HepG2 (cell line): ENCODE measurements around the gene GRIK4. TPM values are rescaled to one million over a fixed set of nuclear protein-coding genes. Genes with fewer than 3 reads are reported as not detected.

Experiments
- ATAC-seq: fragments of 200-7000 bp; cut with Tn5 transposase; 3 replicates; pipeline ENCODE4 v1.9.1; 2020; ENCODE audit warnings: mild to moderate bottlenecking, moderate library complexity
- BruUV-seq: library from RNA; stranded (reverse); fragments of 400-500 nt; replicated peaks from 2 replicates; lab custom pipeline; 2021; lab: Mats Ljungman, UMichigan
- CTCF ChIA-PET: fragments of 300-600 bp; formaldehyde crosslinking; extraction: SDS; loops from one replicate; lab custom pipeline; 2021; ENCODE audit warnings: low total read pairs, inconsistent platforms, low intra/inter-chr PET ratio; lab: Yijun Ruan, JAX
- POLR2A ChIA-PET: fragments of 350-600 bp; sonication (Branson Sonifier 250); formaldehyde crosslinking; loops from one replicate; lab custom pipeline; 2020; ENCODE audit warnings: antibody characterized with exemption, inconsistent platforms; lab: Yijun Ruan, JAX
- DNase-seq: peaks from one replicate; pipeline ENCODE4 v3.0.0-alpha.2; 2015; ENCODE audit warnings: low spot score
- FAIRE-seq: peaks from 3 replicates; lab custom pipeline; 2011; peaks lifted over from hg19 to GRCh38; lab: Jason Lieb, UNC
- H2AFZ ChIP-seq: one replicate; pipeline ENCODE4 v1.6.1; 2011; ENCODE audit warnings: low read length, inconsistent platforms
- H3K27ac ChIP-seq: fragments of 300-600 bp; 3 replicates; pipeline ENCODE4 v1.8.0; 2011; ENCODE audit warnings: mixed run types, mild to moderate bottlenecking, mixed read lengths, low read length, inconsistent platforms; ENCODE audit not compliant: insufficient read depth; ENCODE audit errors: extremely low read length
- H3K27me3 ChIP-seq, 2 experiments: fragments of 200-600 bp in 1 of 2; 2 replicates in 1 of 2; 3 replicates in 1 of 2; pipeline versions ENCODE4 v1.6.0 to v1.8.0; 2011; ENCODE audit warnings: low read length in 2 of 2, mild to moderate bottlenecking in 2 of 2, moderate library complexity in 2 of 2, inconsistent platforms in 1 of 2; ENCODE audit not compliant: insufficient read depth in 2 of 2, control insufficient read depth in 1 of 2
- H3K36me3 ChIP-seq, 2 experiments: fragments of 200-600 bp in 1 of 2; replicated peaks in 1 of 2; 2 replicates in 1 of 2; 3 replicates in 1 of 2; pipeline versions ENCODE4 v1.5.1 to v1.8.0; 2011; ENCODE audit warnings: low read length in 2 of 2, inconsistent platforms in 1 of 2; ENCODE audit not compliant: insufficient read depth in 2 of 2, control insufficient read depth in 1 of 2
- H3K4me1 ChIP-seq: 2 replicates; pipeline ENCODE4 v1.5.1; 2012; ENCODE audit warnings: low read length, inconsistent platforms; ENCODE audit not compliant: insufficient read depth
- H3K4me2 ChIP-seq: 2 replicates; pipeline ENCODE4 v1.6.0; 2011; ENCODE audit warnings: low read depth, low read length, inconsistent platforms
- H3K4me3 ChIP-seq, 3 experiments: fragments of 200-600 bp in 1 of 3; sonication (generic), shearing (Covaris generic) in 1 of 3; replicated peaks in 1 of 3; 2 replicates each; pipeline ENCODE4 v1.5.1; 2011 to 2016; ENCODE audit warnings: low read length in 3 of 3, inconsistent platforms in 2 of 3, low read depth in 2 of 3, mild to moderate bottlenecking in 2 of 3, control low read depth in 1 of 3, mixed read lengths in 1 of 3; ENCODE audit not compliant: insufficient read depth in 1 of 3
- H3K79me2 ChIP-seq: one replicate; pipeline ENCODE4 v1.6.1; 2011; ENCODE audit warnings: low read length, inconsistent platforms; ENCODE audit not compliant: insufficient read depth
- H3K9ac ChIP-seq: 2 replicates; pipeline ENCODE4 v1.6.0; 2011; ENCODE audit warnings: mild to moderate bottlenecking, low read depth, low read length, inconsistent platforms; ENCODE audit not compliant: insufficient read depth
- H3K9me3 ChIP-seq: 2 replicates; pipeline ENCODE4 v1.5.1; 2012; ENCODE audit warnings: mild to moderate bottlenecking, low read length
- H4K20me1 ChIP-seq: 2 replicates; pipeline ENCODE4 v1.6.0; 2011; ENCODE audit warnings: inconsistent platforms, mild to moderate bottlenecking, low read length, moderate library complexity; ENCODE audit not compliant: insufficient read depth
- CEBPG ChIP-seq: IDR thresholded peaks from 2 replicates; pipeline ENCODE4 v1.6.1; 2016
- PCBP1 ChIP-seq: fragments of 200-400 bp; formaldehyde crosslinking; IDR thresholded peaks from 2 replicates; pipeline ENCODE4 v1.6.1; 2017; ENCODE audit warnings: mild to moderate bottlenecking, low read depth, low read length, borderline replicate concordance
- ZNF530 ChIP-seq: sonication (generic); formaldehyde crosslinking; IDR thresholded peaks from 2 replicates; pipeline ENCODE4 v1.5.0; 2020; ENCODE audit warnings: low read depth, mild to moderate bottlenecking, missing genetic modification reagents
- ZNF788 ChIP-seq: sonication (generic); formaldehyde crosslinking; IDR thresholded peaks from 2 replicates; pipeline ENCODE4 v1.5.0; 2020; ENCODE audit warnings: mild to moderate bottlenecking, missing genetic modification reagents, borderline replicate concordance
- WGBS: methylation state at CpG from one replicate; pipeline ENCODE4 v1.1.6; 2017; ENCODE audit warnings: low lambda C conversion rate; 5-methylcytosine and 5-hydroxymethylcytosine counted together
- in situ Hi-C: cut with HindIII; loops from 2 replicates; pipeline ENCODE4 v1.10.0; 2017; ENCODE audit warnings: low pct_unique_long_range_greater_than_20kb; ENCODE audit not compliant: extremely low pct_ligation_motif_present
- intact Hi-C: fragments of 100-400 bp; cut with micrococcal nuclease; formaldehyde crosslinking; loops from one replicate; pipeline ENCODE4 v1.10.0; 2022; ENCODE audit not compliant: unreplicated experiment
- polyA plus RNA-seq, 8 experiments: library from polyadenylated mRNA; depleted of rRNA in 3 of 8; stranded (reverse) in 7 of 8; unstranded in 1 of 8; fragments of >200 nt; fragmentation: Illumina TruSeq in 4 of 8; extraction: Trizol in 4 of 8; gene quantifications; 2 replicates each; pipeline versions ENCODE4 v1.2.1 to v1.2.3, GENCODE V29; 2011 to 2016; ENCODE audit warnings: low read depth in 4 of 8, missing spikeins in 1 of 8, mixed read lengths in 1 of 8; ENCODE audit not compliant: insufficient read depth in 1 of 8
- total RNA-seq, 5 experiments: library from RNA; depleted of rRNA; stranded (reverse); fragments of >200 nt; fragmentation: Illumina TruSeq; extraction: Trizol; gene quantifications; 2 replicates each; pipeline ENCODE4 v1.2.3, GENCODE V29; 2016; ENCODE audit warnings: low read depth in 1 of 5
- TF ChIP-seq, protein P1 (sequence below): sonication (generic); formaldehyde crosslinking; IDR thresholded peaks from 2 replicates; pipeline ENCODE4 v1.8.0; 2022; ENCODE audit warnings: low read depth, missing genetic modification reagents
- TF ChIP-seq, protein P2 (sequence below): sonication (generic); formaldehyde crosslinking; IDR thresholded peaks from 2 replicates; pipeline ENCODE4 v1.8.0; 2022; ENCODE audit warnings: missing genetic modification reagents, mild to moderate bottlenecking, borderline replicate concordance
- TF ChIP-seq, protein P3 (sequence below): sonication (generic); formaldehyde crosslinking; IDR thresholded peaks from 2 replicates; pipeline ENCODE4 v1.4.0; 2020; ENCODE audit warnings: missing genetic modification reagents
- TF ChIP-seq, protein P4 (sequence below): sonication (generic); formaldehyde crosslinking; IDR thresholded peaks from 2 replicates; pipeline ENCODE4 v1.5.0; 2020; ENCODE audit warnings: mild to moderate bottlenecking, missing genetic modification reagents, borderline replicate concordance
- TF ChIP-seq, protein P5 (sequence below): sonication (generic); formaldehyde crosslinking; IDR thresholded peaks from 2 replicates; pipeline ENCODE4 v1.8.0; 2022; ENCODE audit warnings: mild to moderate bottlenecking, missing genetic modification reagents, moderate library complexity

GRIK4 gene
- total and polyA plus RNA-seq, 2 of the 13 experiments (the other 11 are each of a cell fraction or from before 2014, with no cell fraction given), result 0.04 to 0.07 TPM

DNA sequence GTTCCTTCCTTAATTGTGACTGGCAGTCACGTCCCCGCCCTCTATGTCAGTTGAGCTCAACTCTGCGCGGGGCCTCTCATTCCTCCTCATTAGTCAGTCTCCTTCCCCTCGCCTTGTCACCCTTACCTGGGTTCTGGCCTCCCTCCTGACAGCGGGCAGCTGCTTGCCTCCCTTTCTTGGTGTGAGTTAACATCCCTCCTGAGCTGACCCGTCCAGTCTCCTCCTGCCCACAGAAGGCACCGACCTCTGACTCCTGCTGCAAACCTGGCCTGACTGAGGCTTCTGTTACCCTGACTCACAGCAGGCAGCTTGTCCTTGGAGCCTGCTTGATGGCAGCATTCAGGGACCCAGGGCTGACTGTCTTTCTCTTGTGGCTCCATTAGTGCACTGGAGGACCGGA is 45.2 kb downstream of the GRIK4 start (continued):
- TF ChIP-seq, protein P1, sequence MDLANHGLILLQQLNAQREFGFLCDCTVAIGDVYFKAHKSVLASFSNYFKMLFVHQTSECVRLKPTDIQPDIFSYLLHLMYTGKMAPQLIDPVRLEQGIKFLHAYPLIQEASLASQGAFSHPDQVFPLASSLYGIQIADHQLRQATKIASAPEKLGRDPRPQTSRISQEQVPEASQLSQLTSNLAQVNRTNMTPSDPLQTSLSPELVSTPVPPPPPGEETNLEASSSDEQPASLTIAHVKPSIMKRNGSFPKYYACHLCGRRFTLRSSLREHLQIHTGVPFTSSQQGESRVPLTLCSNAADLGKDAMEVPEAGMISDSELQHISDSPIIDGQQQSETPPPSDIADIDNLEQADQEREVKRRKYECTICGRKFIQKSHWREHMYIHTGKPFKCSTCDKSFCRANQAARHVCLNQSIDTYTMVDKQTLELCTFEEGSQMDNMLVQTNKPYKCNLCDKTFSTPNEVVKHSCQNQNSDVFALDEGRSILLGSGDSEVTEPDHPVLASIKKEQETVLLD, result no peak
- TF ChIP-seq ZNF530 (CRISPR knock-in tag), result no peak
- TF ChIP-seq, protein P2, sequence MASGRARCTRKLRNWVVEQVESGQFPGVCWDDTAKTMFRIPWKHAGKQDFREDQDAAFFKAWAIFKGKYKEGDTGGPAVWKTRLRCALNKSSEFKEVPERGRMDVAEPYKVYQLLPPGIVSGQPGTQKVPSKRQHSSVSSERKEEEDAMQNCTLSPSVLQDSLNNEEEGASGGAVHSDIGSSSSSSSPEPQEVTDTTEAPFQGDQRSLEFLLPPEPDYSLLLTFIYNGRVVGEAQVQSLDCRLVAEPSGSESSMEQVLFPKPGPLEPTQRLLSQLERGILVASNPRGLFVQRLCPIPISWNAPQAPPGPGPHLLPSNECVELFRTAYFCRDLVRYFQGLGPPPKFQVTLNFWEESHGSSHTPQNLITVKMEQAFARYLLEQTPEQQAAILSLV (CRISPR knock-in tag), result no peak
- TF ChIP-seq, protein P3, sequence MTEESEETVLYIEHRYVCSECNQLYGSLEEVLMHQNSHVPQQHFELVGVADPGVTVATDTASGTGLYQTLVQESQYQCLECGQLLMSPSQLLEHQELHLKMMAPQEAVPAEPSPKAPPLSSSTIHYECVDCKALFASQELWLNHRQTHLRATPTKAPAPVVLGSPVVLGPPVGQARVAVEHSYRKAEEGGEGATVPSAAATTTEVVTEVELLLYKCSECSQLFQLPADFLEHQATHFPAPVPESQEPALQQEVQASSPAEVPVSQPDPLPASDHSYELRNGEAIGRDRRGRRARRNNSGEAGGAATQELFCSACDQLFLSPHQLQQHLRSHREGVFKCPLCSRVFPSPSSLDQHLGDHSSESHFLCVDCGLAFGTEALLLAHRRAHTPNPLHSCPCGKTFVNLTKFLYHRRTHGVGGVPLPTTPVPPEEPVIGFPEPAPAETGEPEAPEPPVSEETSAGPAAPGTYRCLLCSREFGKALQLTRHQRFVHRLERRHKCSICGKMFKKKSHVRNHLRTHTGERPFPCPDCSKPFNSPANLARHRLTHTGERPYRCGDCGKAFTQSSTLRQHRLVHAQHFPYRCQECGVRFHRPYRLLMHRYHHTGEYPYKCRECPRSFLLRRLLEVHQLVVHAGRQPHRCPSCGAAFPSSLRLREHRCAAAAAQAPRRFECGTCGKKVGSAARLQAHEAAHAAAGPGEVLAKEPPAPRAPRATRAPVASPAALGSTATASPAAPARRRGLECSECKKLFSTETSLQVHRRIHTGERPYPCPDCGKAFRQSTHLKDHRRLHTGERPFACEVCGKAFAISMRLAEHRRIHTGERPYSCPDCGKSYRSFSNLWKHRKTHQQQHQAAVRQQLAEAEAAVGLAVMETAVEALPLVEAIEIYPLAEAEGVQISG (CRISPR knock-in tag), result no peak

- no peaks in the 10 kb centered on the region for H3K79me2 ChIP-seq
- H3K4me2 ChIP-seq, result no peak overlapping the region
- CTCF ChIA-PET, result no interaction called here
- in situ Hi-C loops (no loop called here), intact Hi-C loops (no loop called here)
- H3K9ac ChIP-seq, result no peak overlapping the region
- H3K36me3 ChIP-seq, result no peaks in the 10 kb centered on the region
- POLR2A ChIA-PET, result no interaction called here
- ATAC-seq (no peak), DNase-seq (no peak), FAIRE-seq (no peak)
- WGBS, result 40% methylated on average over 8 of the region's 8 CpGs
- H3K27me3 ChIP-seq, result peaks cover 5 to 53% of the 10 kb centered on the region in 2 experiments; a peak in 4 of 5 replicates
- H3K9me3 ChIP-seq, result no peaks in the 10 kb centered on the region
- H4K20me1 ChIP-seq, result no peaks in the 10 kb centered on the region
- no TSS peak for BruUV-seq
- no peak overlapping the region for H3K4me3 ChIP-seq
- no peaks in the 10 kb centered on the region for H3K4me1 ChIP-seq
- H3K27ac ChIP-seq, result no peak overlapping the region
- TF ChIP-seq, protein P4, sequence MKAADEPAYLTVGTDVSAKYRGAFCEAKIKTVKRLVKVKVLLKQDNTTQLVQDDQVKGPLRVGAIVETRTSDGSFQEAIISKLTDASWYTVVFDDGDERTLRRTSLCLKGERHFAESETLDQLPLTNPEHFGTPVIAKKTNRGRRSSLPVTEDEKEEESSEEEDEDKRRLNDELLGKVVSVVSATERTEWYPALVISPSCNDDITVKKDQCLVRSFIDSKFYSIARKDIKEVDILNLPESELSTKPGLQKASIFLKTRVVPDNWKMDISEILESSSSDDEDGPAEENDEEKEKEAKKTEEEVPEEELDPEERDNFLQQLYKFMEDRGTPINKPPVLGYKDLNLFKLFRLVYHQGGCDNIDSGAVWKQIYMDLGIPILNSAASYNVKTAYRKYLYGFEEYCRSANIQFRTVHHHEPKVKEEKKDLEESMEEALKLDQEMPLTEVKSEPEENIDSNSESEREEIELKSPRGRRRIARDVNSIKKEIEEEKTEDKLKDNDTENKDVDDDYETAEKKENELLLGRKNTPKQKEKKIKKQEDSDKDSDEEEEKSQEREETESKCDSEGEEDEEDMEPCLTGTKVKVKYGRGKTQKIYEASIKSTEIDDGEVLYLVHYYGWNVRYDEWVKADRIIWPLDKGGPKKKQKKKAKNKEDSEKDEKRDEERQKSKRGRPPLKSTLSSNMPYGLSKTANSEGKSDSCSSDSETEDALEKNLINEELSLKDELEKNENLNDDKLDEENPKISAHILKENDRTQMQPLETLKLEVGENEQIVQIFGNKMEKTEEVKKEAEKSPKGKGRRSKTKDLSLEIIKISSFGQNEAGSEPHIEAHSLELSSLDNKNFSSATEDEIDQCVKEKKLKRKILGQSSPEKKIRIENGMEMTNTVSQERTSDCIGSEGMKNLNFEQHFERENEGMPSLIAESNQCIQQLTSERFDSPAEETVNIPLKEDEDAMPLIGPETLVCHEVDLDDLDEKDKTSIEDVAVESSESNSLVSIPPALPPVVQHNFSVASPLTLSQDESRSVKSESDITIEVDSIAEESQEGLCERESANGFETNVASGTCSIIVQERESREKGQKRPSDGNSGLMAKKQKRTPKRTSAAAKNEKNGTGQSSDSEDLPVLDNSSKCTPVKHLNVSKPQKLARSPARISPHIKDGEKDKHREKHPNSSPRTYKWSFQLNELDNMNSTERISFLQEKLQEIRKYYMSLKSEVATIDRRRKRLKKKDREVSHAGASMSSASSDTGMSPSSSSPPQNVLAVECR, result no peak
- TF ChIP-seq, protein P5, sequence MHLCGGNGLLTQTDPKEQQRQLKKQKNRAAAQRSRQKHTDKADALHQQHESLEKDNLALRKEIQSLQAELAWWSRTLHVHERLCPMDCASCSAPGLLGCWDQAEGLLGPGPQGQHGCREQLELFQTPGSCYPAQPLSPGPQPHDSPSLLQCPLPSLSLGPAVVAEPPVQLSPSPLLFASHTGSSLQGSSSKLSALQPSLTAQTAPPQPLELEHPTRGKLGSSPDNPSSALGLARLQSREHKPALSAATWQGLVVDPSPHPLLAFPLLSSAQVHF, result no peak
- no peak for TF ChIP-seq CEBPG (CRISPR knock-in tag)
- no peak for TF ChIP-seq PCBP1
- TF ChIP-seq ZNF788 (CRISPR knock-in tag), result no peak
- no peak overlapping the region for H2AFZ ChIP-seq
Measured at GRCh38 chr11:120558744-120559431, 47.3 kb downstream of the GRIK4 start.
